Measurements from ENCODE around the gene OSBPL1A.

Gene OSBPL1A

DNA sequence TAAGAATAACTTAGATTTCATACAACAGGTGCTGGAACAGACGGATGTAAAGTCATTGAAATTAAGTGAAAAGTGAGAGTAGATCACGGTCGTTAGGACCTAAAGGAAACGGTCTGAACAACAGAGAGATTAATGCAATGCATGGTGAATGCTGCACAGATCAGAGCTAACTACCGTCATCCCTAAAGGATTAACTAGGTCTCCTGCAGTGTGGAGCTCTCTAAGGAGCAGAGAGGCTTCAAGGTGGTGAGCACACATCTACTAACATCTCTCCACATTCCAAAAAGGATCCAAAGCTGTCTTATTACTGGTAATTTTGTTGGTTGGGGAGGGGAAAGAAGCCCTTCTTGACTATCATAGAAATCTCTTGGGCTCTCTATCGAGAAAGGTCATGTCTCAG lies 183.5 kb downstream of the OSBPL1A start:
- DNase-seq, result no peak

DNA sequence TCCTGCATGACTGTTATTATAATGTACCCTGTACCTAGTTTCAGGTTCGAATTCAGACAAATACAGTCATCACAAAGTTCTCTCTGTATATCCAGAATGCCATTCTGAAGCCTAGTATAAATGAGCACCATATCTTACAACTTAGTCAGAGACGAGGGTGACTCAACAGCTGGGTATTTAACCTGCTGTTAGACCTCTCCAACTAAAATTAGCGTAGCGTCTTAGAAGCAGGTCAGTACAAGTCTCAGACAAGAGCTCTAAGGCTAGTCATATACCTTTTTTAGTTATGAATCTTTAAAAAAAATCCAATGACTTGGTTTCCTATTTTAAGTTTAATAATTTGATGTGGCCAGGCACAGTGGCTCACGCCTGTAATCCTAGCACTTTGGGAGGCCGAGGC lies 184.7 kb downstream of the OSBPL1A start:
- DNase-seq, result no peak

DNA sequence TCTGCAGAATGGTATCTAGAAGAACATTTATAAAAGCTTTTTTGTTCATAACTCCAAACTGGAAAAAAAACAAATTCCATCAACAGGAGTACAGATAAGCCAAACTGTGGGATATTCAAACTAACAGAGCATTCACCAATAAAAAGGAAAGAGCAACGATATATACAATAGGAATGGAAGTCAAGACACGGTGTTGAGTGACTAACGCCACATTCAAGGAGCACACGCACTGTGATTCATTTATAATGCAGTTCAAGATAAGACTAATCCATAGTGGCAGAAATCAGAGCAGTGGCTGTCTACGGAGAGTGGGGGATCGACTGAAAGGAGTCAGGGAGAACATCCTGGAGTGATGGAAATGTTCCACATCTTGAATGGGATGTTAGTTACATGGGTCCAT lies 188.1 kb downstream of the OSBPL1A start:
- DNase-seq, result no peak

DNA sequence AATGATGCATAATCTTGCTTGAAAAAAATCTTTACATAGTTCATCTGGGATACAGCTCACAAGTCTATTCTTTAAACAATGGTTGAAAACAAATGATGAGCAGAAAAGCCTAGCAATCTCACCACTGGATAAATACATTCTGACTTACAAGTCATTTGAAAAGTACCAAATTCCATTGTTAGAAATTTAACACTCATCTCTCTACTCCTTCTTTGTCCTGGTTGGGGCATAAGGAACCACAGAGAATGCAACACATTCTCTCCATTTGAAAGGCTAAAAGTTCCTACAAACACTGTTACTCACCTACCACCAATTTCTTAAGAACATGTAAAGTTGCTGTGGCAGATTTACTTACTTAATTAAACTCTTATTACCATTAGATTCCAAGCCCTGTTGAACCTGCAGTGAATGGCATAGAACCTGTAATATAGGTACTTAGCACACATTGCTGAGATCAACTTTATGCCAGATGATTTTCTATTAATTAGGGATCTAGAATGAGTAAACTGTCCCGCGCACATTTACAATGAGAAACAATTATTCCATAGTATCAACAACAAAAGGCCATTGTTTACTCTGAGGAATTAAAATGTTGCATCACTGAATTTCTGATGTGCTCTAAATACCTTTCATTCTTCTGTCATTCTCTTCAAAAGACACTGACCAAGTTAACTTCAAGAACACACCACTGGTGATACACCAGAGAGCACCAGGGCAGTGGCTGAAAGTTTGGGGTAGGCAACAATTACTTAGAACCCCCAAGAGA lies 189.2 kb downstream of the OSBPL1A start:
- DNase-seq, result no peak

DNA sequence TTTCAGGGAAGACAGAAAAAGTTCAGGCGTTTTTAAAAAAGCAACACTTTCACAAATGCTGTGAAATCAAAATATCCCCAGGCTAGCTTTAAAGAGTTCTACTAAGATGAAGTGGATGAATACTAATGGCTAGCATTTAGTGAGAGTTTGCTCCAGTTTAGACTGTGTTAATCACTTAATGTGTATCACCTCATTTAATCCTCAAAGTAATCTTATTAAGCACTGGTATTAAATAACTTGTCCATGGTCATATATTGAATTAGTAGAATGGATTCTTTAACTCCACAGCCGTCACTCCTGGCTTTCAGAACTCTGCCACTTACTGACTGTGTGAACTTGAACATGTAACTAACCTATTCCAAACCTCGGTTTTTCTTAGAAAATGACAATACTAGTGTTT lies 192.7 kb downstream of the OSBPL1A start:
- DNase-seq, result no peak

DNA sequence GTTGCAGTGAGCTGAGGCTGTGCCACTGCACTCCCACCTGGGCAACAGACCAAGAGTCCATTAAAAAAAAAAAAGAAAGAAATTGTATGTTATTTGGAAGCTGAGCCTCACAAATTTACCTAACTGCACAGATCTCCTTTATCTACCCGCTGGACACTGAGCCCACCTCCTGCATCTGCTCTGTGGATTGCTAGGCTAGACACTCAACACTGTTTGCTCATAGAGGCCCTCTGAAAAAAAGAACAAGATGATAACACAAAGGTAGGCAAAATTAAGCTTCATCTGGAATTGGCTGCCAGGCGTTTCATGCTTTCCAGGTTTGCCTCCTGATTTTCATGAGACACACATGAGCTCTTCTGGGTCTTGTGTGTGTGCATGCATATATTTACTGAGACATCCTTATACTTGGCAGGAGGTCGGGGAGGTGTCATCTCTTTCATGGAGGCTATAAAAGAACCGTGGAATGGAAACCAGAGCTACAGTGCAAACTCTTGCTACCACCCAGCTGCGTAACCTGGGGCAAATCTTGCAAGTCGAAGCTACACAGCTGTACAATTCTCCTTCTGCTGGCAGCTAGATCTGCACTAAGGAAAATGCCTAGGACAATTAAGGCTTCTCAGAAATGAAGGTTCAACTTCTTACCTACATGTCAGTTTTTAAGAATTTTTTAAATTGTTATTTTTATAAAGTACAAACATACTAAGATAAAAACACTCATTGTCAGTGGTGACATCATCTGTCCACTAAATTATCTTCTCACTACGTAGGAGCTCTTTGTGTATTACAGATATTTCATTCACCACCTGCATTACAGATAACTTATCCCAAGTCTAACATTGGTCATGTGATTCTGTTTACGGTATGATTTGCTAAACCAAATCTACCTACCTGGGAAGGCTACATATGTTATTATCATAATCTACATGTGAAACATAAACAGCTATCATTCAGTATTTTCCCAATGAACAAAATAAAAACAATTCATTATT lies 195.6 kb downstream of the OSBPL1A start:
- DNase-seq, result no peak

DNA sequence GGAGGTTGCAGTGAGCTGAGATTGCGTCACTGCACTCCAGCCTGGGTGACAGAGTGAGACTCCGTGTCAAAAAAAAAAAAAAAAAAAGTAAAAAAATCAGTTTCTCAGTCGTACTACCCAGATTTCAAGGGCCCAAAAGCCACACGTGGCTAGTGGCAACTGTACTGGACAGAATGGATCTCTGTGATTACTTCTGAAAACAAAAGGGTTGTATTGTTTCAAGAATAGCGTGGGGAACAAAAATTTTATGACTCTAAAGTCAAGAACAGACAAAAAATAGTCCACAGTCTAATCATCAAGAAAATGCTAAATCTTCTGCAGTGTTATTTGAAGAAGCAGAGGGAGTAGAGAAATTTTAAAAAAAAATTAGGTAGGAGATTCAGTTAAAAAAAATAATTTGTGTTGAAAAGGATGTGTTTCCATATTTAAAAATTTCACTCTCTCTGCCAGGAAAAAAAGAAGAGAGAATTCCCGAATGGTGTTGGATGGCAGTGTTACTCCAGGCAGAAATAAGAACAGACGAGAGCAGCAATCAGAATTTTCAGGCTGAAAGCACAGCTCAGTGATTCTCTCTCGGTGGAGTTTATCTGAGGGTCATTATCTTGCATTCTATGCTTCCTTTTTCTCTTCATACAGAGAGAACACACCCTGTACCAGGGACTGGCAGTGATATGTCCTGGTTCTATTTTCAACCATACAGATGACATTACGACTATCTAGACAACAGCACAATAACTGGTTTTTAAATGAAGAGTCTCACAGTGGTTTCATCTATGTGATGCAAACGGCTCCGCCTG lies 196.9 kb downstream of the OSBPL1A start:
- no peak for DNase-seq

DNA sequence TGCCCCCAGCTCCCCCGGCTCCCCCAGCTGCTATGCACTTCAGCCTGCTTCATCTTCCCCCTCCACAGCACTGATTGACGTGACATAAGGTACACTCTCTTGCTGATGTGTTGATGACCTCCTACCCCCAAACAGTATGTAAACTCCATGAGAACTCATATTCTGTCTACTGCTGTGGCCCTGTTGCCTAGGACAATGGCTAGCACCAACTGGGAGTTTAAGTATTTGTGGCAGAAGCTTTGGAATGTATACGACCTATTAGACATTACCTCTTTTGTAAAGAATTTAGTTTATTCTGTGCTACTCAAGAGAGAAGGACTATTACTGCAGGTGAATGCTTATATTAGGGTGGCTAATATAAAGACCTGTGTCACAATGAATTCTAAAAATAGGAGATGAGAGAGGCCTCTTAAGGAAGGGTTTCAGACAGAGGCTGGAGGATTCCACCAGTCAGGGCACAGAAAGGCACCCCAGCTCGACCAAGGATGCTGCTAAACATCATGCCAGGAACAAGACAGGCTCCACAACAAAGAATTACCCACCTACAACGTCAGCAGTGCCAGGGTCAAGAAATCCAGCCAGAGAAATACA lies 198.2 kb downstream of the OSBPL1A start:
- DNase-seq, result no peak

DNA sequence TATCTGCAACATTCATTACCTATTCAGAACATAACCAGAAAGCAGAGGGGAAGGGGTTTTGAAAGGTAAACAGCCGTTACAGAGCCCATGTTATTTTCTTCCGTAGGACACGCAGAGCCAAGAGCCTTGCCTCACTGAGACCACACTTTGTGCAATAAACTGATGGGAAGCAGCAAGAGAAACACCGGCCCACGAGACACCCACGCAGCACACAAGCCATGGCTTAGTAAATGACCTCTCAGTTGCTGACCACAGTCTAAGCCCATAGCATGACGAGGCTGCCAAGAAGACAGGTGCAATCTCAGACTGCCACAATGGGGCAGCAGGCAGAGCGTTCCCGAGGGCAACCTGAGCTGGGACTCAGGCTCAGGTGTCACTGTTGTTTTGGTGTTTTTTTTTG lies 199.2 kb downstream of the OSBPL1A start:
- no peak for DNase-seq

DNA sequence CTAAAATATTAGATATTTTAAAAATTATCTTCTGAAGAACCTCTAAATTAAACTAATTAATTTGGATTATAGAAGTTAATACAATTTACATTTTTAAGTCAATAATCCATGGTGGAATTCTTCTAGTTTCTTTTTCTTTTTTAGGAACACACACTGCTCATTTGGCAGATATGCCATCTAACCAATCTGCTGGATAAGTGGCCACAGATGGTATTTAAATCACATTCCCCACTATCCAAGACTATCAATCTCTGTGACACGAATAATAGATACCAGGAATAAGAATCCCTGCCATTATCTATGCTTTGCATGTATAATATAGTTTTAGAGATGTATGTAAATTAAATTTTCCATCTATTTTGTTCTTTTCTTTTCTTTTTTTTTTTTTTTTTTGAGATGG lies 200.2 kb downstream of the OSBPL1A start:
- DNase-seq, result no peak

DNA sequence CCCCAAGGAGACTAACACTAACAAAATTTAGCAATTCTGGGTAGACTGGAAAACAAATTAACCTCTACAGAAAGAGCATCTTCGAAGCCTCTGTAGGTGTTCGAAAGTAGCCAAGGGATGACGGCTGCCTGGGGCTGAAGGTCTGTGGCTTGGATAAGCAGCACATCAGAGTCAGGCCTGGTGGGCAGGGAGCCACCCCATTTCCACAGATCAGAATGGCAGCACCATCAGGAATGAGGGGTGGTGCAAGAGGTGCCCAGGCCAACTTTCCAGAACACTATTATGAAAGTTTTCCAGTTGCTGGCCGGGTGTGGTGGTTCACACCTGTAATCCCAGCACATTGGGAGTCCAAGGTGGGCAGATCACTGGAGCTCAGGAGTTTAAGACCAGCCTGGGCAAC lies 200.9 kb downstream of the OSBPL1A start:
- no peak for DNase-seq

DNA sequence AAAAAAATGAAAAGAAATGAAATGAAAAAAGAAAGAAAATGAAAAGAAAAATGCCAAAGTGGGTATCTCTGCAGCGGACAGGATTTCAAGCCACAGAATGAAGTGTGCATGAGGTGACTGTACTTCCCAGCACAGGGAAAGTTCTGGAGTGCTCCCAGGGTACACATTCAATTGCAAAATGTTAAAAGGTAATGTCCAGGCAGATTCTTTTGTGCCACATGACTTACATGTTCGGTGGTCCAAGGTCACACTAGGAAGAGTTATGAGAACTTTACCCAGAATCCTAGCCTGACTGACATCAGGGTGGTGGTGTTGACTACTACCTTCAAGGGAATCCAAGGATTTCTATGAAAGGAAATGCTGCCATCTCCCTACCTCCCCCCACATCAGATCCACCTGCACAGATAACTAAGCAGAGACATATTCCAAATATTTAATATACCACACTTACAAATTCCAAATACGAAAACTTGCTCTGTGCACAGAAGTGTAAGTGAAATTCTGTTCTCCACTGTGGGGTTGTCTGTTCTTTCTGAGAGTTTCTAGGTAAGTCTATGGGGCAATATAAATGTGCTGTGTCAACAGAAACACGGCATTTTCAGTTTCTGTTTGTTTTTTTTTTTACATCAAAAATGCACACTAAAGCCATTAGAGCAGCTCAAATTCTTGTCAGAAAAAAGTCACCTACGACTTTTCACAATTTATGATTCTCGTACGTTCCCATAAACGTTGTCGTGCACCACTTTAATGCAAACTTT lies 202.1 kb downstream of the OSBPL1A start:
- no peak for DNase-seq

DNA sequence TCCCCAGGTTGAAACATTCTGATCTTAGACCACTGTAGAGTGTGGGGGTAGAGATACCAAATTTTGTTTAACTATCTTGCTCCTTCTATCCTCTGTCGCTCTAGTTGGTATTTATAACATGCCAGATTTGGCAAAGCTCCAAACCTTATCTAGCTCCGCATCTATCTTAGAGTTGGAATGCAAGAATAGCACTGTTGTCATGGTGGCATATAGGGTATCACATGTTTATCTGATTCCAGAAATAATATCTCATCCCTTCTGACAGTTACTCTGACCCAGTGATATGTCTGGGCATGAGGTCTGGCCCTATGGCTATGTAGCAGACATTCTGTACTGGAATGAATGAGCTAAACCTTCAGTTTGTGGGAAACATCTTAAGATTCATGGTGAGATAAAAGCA lies 207.0 kb downstream of the OSBPL1A start:
- DNase-seq, result no peak

DNA sequence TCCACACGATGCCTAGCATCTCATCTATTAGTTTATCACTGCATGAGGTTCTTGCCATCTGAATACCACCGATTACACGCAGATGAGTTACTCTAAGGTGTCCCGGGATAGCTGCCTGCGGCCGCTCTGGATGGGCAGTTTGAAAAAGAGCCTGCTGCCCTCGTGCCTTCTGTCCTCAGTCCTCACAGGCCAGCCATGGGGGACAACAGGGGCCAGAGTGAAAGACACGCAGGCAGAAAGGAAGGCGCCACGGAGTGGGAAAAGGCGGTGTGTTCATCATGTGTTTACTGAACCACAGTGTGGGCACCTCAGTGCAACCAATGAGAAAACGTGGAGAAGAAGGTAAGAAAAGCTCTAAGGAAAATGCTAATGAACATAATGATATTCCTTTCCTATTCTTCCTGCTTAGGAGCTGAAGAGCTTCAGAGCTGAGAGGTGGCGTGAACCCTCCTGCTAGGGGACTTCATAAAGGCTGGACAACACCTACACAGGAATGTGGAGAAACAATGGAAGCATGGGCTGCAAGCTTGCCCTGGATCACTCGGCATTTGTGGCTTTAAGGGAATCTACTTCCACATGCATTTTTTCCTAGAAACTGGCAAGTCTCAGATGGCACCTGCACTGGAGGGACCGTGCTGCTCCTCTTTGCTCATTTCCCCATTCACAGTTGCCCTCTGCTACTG lies 207.8 kb downstream of the OSBPL1A start:
- DNase-seq, result no peak

DNA sequence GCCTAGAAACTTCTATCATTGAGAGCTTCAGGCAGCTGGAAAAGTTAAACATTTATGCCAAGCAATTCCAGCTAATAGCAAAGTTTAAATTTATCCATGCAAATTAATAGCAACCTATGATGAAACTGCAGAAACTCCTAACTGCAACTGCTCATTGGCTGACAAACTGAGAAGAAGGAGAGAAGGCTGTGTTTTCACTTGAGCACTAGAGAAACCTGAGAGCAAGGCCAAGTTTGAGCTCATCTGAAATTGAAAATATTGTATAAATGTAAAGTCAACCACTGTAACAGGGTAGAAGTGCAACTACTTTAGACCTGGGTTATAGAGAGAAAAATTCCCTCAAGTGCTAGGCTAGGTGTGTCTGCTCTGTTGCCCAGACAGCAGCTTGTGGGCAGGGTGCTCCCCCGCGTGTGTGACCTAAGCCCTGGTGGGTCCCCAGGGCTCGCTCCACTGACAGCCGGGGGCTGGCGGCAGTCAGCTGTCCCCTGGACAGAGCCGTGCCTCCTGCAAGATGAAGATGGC lies 208.6 kb downstream of the OSBPL1A start:
- no peak for DNase-seq

DNA sequence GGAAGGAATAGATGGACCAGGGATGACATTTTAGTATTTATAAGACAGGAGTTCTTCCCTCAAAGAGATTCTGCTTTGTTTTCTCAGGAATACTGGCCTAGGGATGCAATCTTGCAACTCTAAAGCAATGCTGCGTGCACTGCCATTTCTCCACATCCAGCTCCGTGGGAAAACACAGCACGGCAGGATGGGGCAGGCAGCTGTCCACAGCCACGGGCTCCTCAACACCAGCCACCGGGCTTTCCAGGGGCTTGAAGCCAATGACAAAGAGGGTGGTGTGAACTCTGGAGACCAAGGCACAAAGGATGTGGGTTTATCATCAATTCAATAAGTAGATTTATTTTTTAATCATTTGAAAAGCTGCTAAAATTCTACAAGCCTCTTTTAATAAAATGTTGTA lies 209.5 kb downstream of the OSBPL1A start:
- no peak for DNase-seq

DNA sequence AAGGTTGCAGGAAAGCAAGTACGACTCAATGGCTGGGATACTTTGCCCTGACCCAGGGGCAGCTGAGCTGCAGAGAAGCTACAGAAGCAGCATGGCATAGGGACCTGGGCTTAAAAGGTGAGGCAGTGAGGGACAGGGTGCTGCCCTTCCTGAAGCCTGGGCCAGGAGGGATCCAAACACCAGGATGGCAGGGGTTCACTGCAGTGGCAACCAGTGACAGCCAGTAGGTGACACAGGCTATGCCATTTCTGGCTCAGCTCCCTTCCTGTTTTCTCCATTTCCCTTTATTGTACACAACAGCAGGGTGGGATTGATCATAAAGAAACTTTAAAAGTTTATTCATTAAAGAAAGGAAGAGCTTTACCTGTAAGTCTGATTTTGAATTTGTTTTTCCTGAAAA lies 209.9 kb downstream of the OSBPL1A start:
- DNase-seq, result no peak

DNA sequence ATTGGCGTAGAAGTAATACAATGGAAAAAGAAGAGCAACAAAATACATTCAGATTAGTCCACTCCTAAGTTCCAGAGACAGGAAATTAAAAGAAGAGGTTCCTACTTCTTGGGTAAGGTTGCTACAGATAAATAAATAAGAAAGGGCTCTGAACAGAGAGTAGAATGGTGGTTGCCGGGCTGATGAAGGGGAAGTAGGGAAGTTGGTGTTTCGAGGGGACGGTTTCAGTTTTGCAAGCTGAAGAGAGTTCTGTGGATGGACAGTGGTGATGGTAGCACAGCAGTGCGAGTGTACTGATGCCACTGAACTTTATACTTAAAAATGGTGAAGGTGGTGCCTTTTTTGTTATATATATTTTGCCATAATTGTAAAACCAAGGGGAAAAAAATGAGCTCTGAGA lies 210.6 kb downstream of the OSBPL1A start:
- DNase-seq, result no peak

DNA sequence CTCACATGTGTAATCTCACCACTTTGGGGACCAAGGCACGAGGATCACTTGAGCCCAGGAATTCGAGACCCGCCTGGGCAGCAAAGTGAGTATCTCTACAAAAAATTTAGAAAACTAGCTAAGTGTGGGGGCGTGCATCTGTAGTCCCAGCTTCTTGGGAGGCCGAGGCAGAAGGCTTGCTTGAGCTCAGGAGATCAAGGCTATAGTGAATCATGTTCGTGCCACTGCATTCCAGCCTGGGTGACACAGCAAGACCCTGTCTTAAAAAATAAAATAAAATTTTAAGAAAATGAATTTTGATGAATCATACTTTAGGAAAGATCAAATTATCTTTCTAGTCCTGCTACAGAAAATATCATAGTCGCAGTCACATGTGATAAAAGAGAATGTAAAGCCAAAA lies 211.8 kb downstream of the OSBPL1A start:
- DNase-seq, result no peak

DNA sequence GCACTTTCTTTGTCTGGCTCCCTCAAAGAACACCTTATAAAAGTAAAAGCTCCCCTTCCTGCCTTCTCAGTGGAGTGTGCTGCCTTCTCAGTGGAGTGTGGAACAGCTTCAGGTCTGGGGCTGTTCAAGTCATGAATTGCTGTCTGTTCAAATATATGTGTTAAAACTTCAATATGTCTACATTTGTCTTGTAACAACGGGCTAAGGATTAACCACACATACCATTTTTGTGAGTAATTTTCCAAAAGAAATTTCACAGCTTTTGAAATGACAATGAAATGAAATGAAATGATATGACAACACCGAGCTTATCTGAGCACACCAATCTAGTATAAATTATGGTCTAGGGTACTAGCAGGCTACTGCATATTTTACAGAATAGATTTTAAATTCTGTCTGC lies 215.8 kb downstream of the OSBPL1A start:
- no peak for DNase-seq

DNA sequence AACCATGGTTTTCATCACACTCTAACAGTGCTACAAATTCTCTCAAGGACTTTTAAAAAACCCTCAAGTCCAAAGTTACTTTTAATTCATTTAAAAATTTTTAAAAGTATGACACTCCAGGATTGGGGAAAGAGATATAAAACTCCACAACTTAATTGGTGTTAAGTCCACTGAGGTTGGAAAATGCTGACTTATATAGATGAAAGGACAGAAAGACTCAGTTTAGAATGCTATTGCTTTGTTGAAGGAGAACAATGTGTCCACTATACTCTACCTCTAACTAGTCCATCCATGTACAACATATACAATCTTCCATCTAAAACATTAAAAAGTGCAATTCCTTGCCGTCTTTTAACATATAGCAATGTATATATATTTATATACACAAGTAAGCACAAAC lies 217.6 kb downstream of the OSBPL1A start:
- DNase-seq, result no peak
